ENCODE data around the gene PHYHIPL. TPM values are rescaled to one million over a fixed set of nuclear protein-coding genes. Genes with fewer than 3 reads are reported as not detected.

Gene PHYHIPL
- total RNA-seq, 2 experiments from 2014 or later = not detected

DNA sequence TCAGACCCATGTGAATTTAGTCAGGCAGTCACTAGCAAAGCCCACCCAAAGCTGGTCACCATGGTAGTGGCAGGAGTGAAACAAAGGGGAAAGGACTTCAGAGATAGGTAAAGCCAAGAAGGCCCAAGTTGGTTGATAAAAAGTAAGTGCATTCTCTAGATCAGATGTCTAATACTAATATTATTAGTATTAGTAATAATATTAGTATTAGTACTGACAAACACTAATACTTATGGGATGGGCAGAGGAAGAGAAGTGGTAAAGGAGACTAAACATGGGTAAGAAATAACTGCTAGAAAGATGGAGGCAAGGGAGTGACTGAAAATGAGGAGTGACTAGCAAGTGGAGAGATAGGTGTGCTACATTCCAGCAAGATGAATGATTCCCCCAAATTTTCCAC, 46.6 kb upstream of the PHYHIPL start:
- POLR2A ChIA-PET = no interaction called here
- TF ChIP-seq, protein P1, sequence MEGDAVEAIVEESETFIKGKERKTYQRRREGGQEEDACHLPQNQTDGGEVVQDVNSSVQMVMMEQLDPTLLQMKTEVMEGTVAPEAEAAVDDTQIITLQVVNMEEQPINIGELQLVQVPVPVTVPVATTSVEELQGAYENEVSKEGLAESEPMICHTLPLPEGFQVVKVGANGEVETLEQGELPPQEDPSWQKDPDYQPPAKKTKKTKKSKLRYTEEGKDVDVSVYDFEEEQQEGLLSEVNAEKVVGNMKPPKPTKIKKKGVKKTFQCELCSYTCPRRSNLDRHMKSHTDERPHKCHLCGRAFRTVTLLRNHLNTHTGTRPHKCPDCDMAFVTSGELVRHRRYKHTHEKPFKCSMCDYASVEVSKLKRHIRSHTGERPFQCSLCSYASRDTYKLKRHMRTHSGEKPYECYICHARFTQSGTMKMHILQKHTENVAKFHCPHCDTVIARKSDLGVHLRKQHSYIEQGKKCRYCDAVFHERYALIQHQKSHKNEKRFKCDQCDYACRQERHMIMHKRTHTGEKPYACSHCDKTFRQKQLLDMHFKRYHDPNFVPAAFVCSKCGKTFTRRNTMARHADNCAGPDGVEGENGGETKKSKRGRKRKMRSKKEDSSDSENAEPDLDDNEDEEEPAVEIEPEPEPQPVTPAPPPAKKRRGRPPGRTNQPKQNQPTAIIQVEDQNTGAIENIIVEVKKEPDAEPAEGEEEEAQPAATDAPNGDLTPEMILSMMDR (conservative IDR thresholded peaks at IDR 0.05; ENCODE audit: low read length) = no peak
- no peak for TF ChIP-seq EZH2phosphoT487 (IDR thresholded peaks at IDR 0.05; ENCODE audit: borderline replicate concordance, low read depth, low read length)
- DNase-seq (ENCODE audit: low spot score) = no peak
- H3K27ac ChIP-seq (ENCODE audit: low read depth, low read length, poor library complexity, severe bottlenecking) = no peak overlapping the region
- intact Hi-C loops (cut with micrococcal nuclease; ENCODE audit: unreplicated experiment) = no loop called here
- H3K9me3 ChIP-seq (ENCODE audit: low read length) = no peaks in the 10 kb centered on the region
- CTCF ChIA-PET (ENCODE audit: unreplicated experiment) = no interaction called here
- H3K36me3 ChIP-seq (ENCODE audit: insufficient read depth, low read length) = no peaks in the 10 kb centered on the region
- H2AFZ ChIP-seq (ENCODE audit: low read length) = no peak overlapping the region
- no peaks in the 10 kb centered on the region for H4K20me1 ChIP-seq (ENCODE audit: insufficient read depth, low read length)
- H3K4me1 ChIP-seq (ENCODE audit: insufficient read depth, low read length, poor library complexity, severe bottlenecking) = no peaks in the 10 kb centered on the region
- no TSS peak for BruUV-seq (replicated peaks)
- no peaks in the 10 kb centered on the region for H3K79me2 ChIP-seq (ENCODE audit: insufficient read depth, low read depth, low read length)
- H3K4me3 ChIP-seq (ENCODE audit: low read depth, low read length, poor library complexity, severe bottlenecking) = no peak overlapping the region
- H3K9me2 ChIP-seq (ENCODE audit: insufficient read depth, low read length) = no peaks in the 10 kb centered on the region
- H3K4me2 ChIP-seq (ENCODE audit: low read length) = no peak overlapping the region

DNA sequence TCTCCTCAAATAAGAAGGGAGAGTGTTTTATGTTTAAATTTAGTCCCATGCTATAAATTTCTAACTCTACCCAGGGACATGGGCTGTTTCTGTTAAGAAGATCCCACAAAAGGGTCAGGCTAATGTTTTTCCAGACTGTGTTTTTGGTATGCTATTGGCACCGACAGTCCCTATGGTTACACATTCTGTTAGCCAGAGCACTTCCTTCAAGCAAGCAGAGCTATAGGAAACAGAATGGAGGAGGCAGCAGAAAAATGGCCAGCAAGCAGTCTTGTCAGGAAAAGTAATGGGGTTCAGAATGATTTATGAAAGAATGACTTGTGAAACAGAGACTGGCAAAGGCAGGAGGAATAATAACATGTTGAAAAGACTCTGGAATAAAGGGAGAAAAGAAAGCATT, 44.8 kb upstream of the PHYHIPL start:
- Histone ChIP-seq H3K4me3 (ENCODE audit: low read depth, low read length, poor library complexity, severe bottlenecking) (no peak overlapping the region), H3K36me3 (ENCODE audit: insufficient read depth, low read length) (no peaks in the 10 kb centered on the region), H2AFZ (ENCODE audit: low read length) (no peak overlapping the region), H3K9me2 (ENCODE audit: insufficient read depth, low read length) (no peaks in the 10 kb centered on the region), H3K79me2 (ENCODE audit: insufficient read depth, low read depth, low read length) (no peaks in the 10 kb centered on the region), H3K9me3 (ENCODE audit: low read length) (no peaks in the 10 kb centered on the region), H3K27ac (ENCODE audit: low read depth, low read length, poor library complexity, severe bottlenecking) (no peak overlapping the region), H3K4me2 (ENCODE audit: low read length) (no peak overlapping the region), H4K20me1 (ENCODE audit: insufficient read depth, low read length) (no peaks in the 10 kb centered on the region), H3K4me1 (ENCODE audit: insufficient read depth, low read length, poor library complexity, severe bottlenecking) (no peaks in the 10 kb centered on the region)
- BruUV-seq (replicated peaks) = no TSS peak
- ChIA-PET CTCF (ENCODE audit: unreplicated experiment) (no interaction called here), POLR2A (interaction anchor here (0.7 kb wide), 1 partner anchor 14 kb away, joined by 3 read pairs; no protein-coding TSS in a partner anchor)
- intact Hi-C loops (cut with micrococcal nuclease; ENCODE audit: unreplicated experiment) = no loop called here
- TF ChIP-seq, protein P1 (conservative IDR thresholded peaks at IDR 0.05; ENCODE audit: low read length) = no peak
- no peak for TF ChIP-seq EZH2phosphoT487 (IDR thresholded peaks at IDR 0.05; ENCODE audit: borderline replicate concordance, low read depth, low read length)
- DNase-seq (ENCODE audit: low spot score) = no peak

DNA sequence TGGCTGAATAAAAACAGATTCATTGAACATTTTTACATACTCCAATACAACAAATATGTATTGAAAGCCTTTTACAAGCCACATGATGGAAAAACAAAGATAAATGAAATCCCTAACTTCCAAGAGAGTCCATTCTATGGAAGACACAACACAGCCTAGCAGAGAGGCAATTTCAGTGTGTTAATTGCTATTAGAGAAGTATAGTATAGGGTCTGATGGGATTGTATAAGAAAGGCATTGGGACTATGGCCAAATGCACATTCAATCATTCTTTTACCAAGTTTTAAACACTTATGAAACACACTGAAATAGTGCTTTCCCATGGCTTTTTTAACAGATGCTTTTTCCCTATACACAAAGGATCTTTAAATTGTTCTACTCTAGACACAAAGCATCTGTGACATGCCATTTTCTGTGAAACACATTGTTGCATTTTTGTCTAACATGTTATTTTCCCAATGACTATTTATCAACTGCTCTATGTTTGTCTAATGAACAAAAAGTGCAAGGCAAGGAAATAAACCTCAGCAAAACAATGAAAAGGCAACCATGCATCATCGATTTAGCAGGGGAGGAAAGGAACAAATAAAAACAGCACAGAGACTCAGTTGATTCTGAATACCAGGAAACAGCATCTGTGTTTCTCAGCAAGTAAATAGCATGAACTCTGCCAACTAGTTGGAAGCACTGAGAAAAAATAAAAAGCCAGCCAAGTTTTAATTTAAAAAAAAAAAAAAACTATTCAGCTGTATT, 42.4 kb upstream of the PHYHIPL start:
- Histone ChIP-seq H3K9me2 (ENCODE audit: insufficient read depth, low read length) (no peaks in the 10 kb centered on the region), H4K20me1 (ENCODE audit: insufficient read depth, low read length) (no peaks in the 10 kb centered on the region), H3K36me3 (ENCODE audit: insufficient read depth, low read length) (no peaks in the 10 kb centered on the region), H3K4me2 (ENCODE audit: low read length) (no peak overlapping the region), H3K79me2 (ENCODE audit: insufficient read depth, low read depth, low read length) (no peaks in the 10 kb centered on the region), H3K4me3 (ENCODE audit: low read depth, low read length, poor library complexity, severe bottlenecking) (no peak overlapping the region), H3K9me3 (ENCODE audit: low read length) (no peaks in the 10 kb centered on the region), H3K4me1 (ENCODE audit: insufficient read depth, low read length, poor library complexity, severe bottlenecking) (no peaks in the 10 kb centered on the region), H2AFZ (ENCODE audit: low read length) (no peak overlapping the region), H3K27ac (ENCODE audit: low read depth, low read length, poor library complexity, severe bottlenecking) (no peak overlapping the region)
- CTCF ChIA-PET (ENCODE audit: unreplicated experiment) = no interaction called here
- no peak for DNase-seq (ENCODE audit: low spot score)
- intact Hi-C loops (cut with micrococcal nuclease; ENCODE audit: unreplicated experiment) = no loop called here
- no TSS peak for BruUV-seq (replicated peaks)
- POLR2A ChIA-PET = no interaction called here
- no peak for TF ChIP-seq EZH2phosphoT487 (IDR thresholded peaks at IDR 0.05; ENCODE audit: borderline replicate concordance, low read depth, low read length)
- TF ChIP-seq, protein P1 (conservative IDR thresholded peaks at IDR 0.05; ENCODE audit: low read length) = no peak

Data from OCI-LY7 (cell line).